Measurements from ENCODE around the gene CMIP. TPM values are rescaled to one million over a fixed set of nuclear protein-coding genes. Genes with fewer than 3 reads are reported as not detected.

CMIP gene
- total RNA-seq, 1 donor from 2014 or later = 27.7 TPM

- Histone ChIP-seq H3K36me3 (ENCODE audit: control insufficient read depth, insufficient read depth, low read length) (no peaks in the 10 kb centered on the region), H3K4me3 (ENCODE audit: low read depth, low read length) (no peak overlapping the region), H3K27me3 (ENCODE audit: control insufficient read depth, insufficient read depth, low read length) (no peaks in the 10 kb centered on the region)
- TF ChIP-seq CTCF (IDR thresholded peaks at IDR 0.05; ENCODE audit: insufficient read depth, low read length, poor library complexity, severe bottlenecking) = no peak
- no peak for DNase-seq (ENCODE audit: low read depth)
These were observed 82.3 kb downstream of the CMIP start for GRCh38 chr16:81526935-81527334.

GRCh38 chr16:81527477-81528178 is 83.0 kb downstream of the CMIP start:
- Histone ChIP-seq H3K27me3 (ENCODE audit: control insufficient read depth, insufficient read depth, low read length) (no peaks in the 10 kb centered on the region), H3K4me3 (ENCODE audit: low read depth, low read length) (no peak overlapping the region), H3K36me3 (ENCODE audit: control insufficient read depth, insufficient read depth, low read length) (no peaks in the 10 kb centered on the region)
- TF ChIP-seq CTCF (IDR thresholded peaks at IDR 0.05; ENCODE audit: insufficient read depth, low read length, poor library complexity, severe bottlenecking) = no peak
- no peak for DNase-seq (ENCODE audit: low read depth)

- TF ChIP-seq CTCF (IDR thresholded peaks at IDR 0.05; ENCODE audit: insufficient read depth, low read length, poor library complexity, severe bottlenecking) = no peak
- DNase-seq (ENCODE audit: low read depth) = no peak
- Histone ChIP-seq H3K36me3 (ENCODE audit: control insufficient read depth, insufficient read depth, low read length) (no peaks in the 10 kb centered on the region), H3K4me3 (ENCODE audit: low read depth, low read length) (no peak overlapping the region), H3K27me3 (ENCODE audit: control insufficient read depth, insufficient read depth, low read length) (no peaks in the 10 kb centered on the region)
These were observed 83.6 kb downstream of the CMIP start for GRCh38 chr16:81528256-81528655.

- no peak for TF ChIP-seq CTCF (IDR thresholded peaks at IDR 0.05; ENCODE audit: insufficient read depth, low read length, poor library complexity, severe bottlenecking)
- no peak overlapping the region for H3K4me3 ChIP-seq (ENCODE audit: low read depth, low read length)
- no peaks in the 10 kb centered on the region for H3K27me3 ChIP-seq (ENCODE audit: control insufficient read depth, insufficient read depth, low read length)
- DNase-seq (ENCODE audit: low read depth) = no peak
- no peaks in the 10 kb centered on the region for H3K36me3 ChIP-seq (ENCODE audit: control insufficient read depth, insufficient read depth, low read length)
These were observed 85.7 kb downstream of the CMIP start for GRCh38 chr16:81530296-81530721.

GRCh38 chr16:81530814-81531213 is 86.2 kb downstream of the CMIP start:
- Histone ChIP-seq H3K36me3 (ENCODE audit: control insufficient read depth, insufficient read depth, low read length) (no peaks in the 10 kb centered on the region), H3K4me3 (ENCODE audit: low read depth, low read length) (no peak overlapping the region), H3K27me3 (ENCODE audit: control insufficient read depth, insufficient read depth, low read length) (no peaks in the 10 kb centered on the region)
- no peak for TF ChIP-seq CTCF (IDR thresholded peaks at IDR 0.05; ENCODE audit: insufficient read depth, low read length, poor library complexity, severe bottlenecking)
- DNase-seq (ENCODE audit: low read depth) = no peak

- no peak for TF ChIP-seq CTCF (IDR thresholded peaks at IDR 0.05; ENCODE audit: insufficient read depth, low read length, poor library complexity, severe bottlenecking)
- H3K4me3 ChIP-seq (ENCODE audit: low read depth, low read length) = no peak overlapping the region
- no peak for DNase-seq (ENCODE audit: low read depth)
- H3K27me3 ChIP-seq (ENCODE audit: control insufficient read depth, insufficient read depth, low read length) = no peaks in the 10 kb centered on the region
- H3K36me3 ChIP-seq (ENCODE audit: control insufficient read depth, insufficient read depth, low read length) = no peaks in the 10 kb centered on the region
These were observed 86.8 kb downstream of the CMIP start for GRCh38 chr16:81531419-81531821.
